Thyroid gland (tissue), 4 donors: ENCODE measurements around the gene ASIC4. TPM values are rescaled to one million over a fixed set of nuclear protein-coding genes. Genes with fewer than 3 reads are reported as not detected.

Experiments used
- DNase-seq, 2 donors: peaks; one replicate each; pipeline ENCODE4 v3.0.0-alpha.2; 2019
- H3K27ac ChIP-seq, 3 donors: fragments of 200-600 bp; sonication (generic); 1 replicate in 2 of 3; 2 replicates in 1 of 3; pipeline ENCODE4 v1.5.1; 2016 to 2019; ENCODE audit warnings: mild to moderate bottlenecking in 1 of 3, moderate library complexity in 1 of 3
- H3K27me3 ChIP-seq: fragments of 200-600 bp; sonication (generic); one replicate; pipeline ENCODE4 v1.5.1; 2019
- H3K36me3 ChIP-seq, 2 donors: fragments of 200-600 bp; sonication (generic); one replicate each; pipeline ENCODE4 v1.5.1; 2016 to 2019
- H3K4me1 ChIP-seq, 2 donors: fragments of 200-600 bp; sonication (generic); one replicate each; pipeline ENCODE4 v1.5.1; 2017 to 2019
- H3K4me3 ChIP-seq, 3 donors: fragments of 200-600 bp; sonication (generic); replicated peaks in 1 of 3; 1 replicate in 2 of 3; 2 replicates in 1 of 3; pipeline ENCODE4 v1.5.1; 2016; ENCODE audit warnings: mild to moderate bottlenecking in 1 of 3
- H3K9me3 ChIP-seq: fragments of 200-600 bp; sonication (generic); one replicate; pipeline ENCODE4 v1.5.1; 2017
- CTCF ChIP-seq, 6 experiments: fragments of 200-600 bp in 3 of 6; fragments of 450-650 bp in 3 of 6; sonication (generic) in 3 of 6; IDR thresholded peaks; one replicate each; pipeline ENCODE4 v1.5.1; 2016 to 2019; ENCODE audit warnings: antibody characterized with exemption in 6 of 6, mild to moderate bottlenecking in 2 of 6, inconsistent platforms in 1 of 6, moderate library complexity in 1 of 6
- POLR2A ChIP-seq, 2 donors: fragments of 450-650 bp; IDR thresholded peaks; one replicate each; pipeline ENCODE4 v1.6.1; 2017; ENCODE audit warnings: antibody characterized with exemption in 2 of 2, mild to moderate bottlenecking in 2 of 2, moderate library complexity in 1 of 2
- WGBS, 2 donors: methylation state at CpG; one replicate each; pipeline ENCODE4 v1.1.5; 2017; 5-methylcytosine and 5-hydroxymethylcytosine counted together
- intact Hi-C: fragments of 100-400 bp; cut with DNase I; formaldehyde crosslinking; loops from one replicate; pipeline ENCODE4 v1.15.1; 2023
- total RNA-seq, 4 donors: library from RNA; depleted of rRNA; stranded (reverse); fragments of >200 nt; gene quantifications; one replicate each; pipeline ENCODE4 v1.2.3, GENCODE V29; 2016

The ASIC4 gene
- total RNA-seq, 4 donors from 2014 or later = not detected

- Histone ChIP-seq H3K4me1 (peaks cover 11 to 21% of the 10 kb centered on the region in 2 donors), H3K4me3 (no peak overlapping the region), H3K27ac (no peak overlapping the region), H3K27me3 (peaks cover 3% of the 10 kb centered on the region), H3K36me3 (no peaks in the 10 kb centered on the region), H3K9me3 (no peaks in the 10 kb centered on the region)
- intact Hi-C loops = no loop called here
- DNase-seq = no peak
- WGBS, 2 donors = 26 to 32% methylated on average over 12 to 13 of the region's 16 CpGs
- TF ChIP-seq POLR2A (IDR thresholded peaks at IDR 0.05) (no peak), CTCF (IDR thresholded peaks at IDR 0.05) (no peak)
These were observed 1.6 kb upstream of the ASIC4 start for GRCh38 chr2:219512524-219513216.

- intact Hi-C loops = no loop called here
- Histone ChIP-seq H3K4me3 (no peak overlapping the region), H3K36me3 (no peaks in the 10 kb centered on the region), H3K27ac (no peak overlapping the region), H3K27me3 (peaks cover 3% of the 10 kb centered on the region), H3K9me3 (no peaks in the 10 kb centered on the region), H3K4me1 (peaks cover 11 to 20% of the 10 kb centered on the region in 2 donors)
- DNase-seq = peak; percentile 9 to 19
- TF ChIP-seq CTCF (IDR thresholded peaks at IDR 0.05) (no peak), POLR2A (IDR thresholded peaks at IDR 0.05) (no peak)
- 8 to 10% methylated on average over 4 of the region's 4 CpGs for WGBS, 2 donors
These were observed 495 bp upstream of the ASIC4 start for GRCh38 chr2:219513787-219514186.

GRCh38 chr2:219514836-219515235, 554 bp downstream of the ASIC4 start:
- no peak for DNase-seq
- intact Hi-C loops = no loop called here
- H3K4me3 ChIP-seq = no peak overlapping the region
- no peaks in the 10 kb centered on the region for H3K9me3 ChIP-seq
- H3K27ac ChIP-seq = no peak overlapping the region
- no peak for TF ChIP-seq CTCF (IDR thresholded peaks at IDR 0.05)
- no peak for TF ChIP-seq POLR2A (IDR thresholded peaks at IDR 0.05)
- H3K27me3 ChIP-seq = peaks cover 3% of the 10 kb centered on the region
- 92 to 95% methylated on average over 13 to 16 of the region's 21 CpGs for WGBS, 2 donors
- H3K36me3 ChIP-seq = no peaks in the 10 kb centered on the region
- peaks cover 5 to 11% of the 10 kb centered on the region in 2 donors for H3K4me1 ChIP-seq

GRCh38 chr2:219515874-219516629, 1.8 kb downstream of the ASIC4 start:
- WGBS, 2 donors = 54 to 56% methylated on average over 17 of the region's 17 CpGs
- DNase-seq = no peak
- Histone ChIP-seq H3K36me3 (no peaks in the 10 kb centered on the region), H3K9me3 (no peaks in the 10 kb centered on the region), H3K27ac (no peak overlapping the region), H3K4me1 (peaks cover 0 to 7% of the 10 kb centered on the region in 2 donors), H3K4me3 (no peak overlapping the region), H3K27me3 (peaks cover 3% of the 10 kb centered on the region)
- TF ChIP-seq POLR2A (IDR thresholded peaks at IDR 0.05) = no peak
- TF ChIP-seq CTCF (IDR thresholded peaks at IDR 0.05) = no peak
- intact Hi-C loops = no loop called here

GRCh38 chr2:219516888-219517287, 2.6 kb downstream of the ASIC4 start:
- Histone ChIP-seq H3K4me3 (no peak overlapping the region), H3K4me1 (peaks cover 0 to 8% of the 10 kb centered on the region in 2 donors), H3K27ac (no peak overlapping the region), H3K9me3 (no peaks in the 10 kb centered on the region), H3K27me3 (peaks cover 3% of the 10 kb centered on the region), H3K36me3 (no peaks in the 10 kb centered on the region)
- intact Hi-C loops = no loop called here
- no peak for DNase-seq
- no peak for TF ChIP-seq CTCF (IDR thresholded peaks at IDR 0.05)
- no peak for TF ChIP-seq POLR2A (IDR thresholded peaks at IDR 0.05)
- WGBS, 2 donors = 66% methylated on average over 7 of the region's 7 CpGs
